Keratinocyte (primary cell): ENCODE results near the gene SMARCA2. TPM values are rescaled to one million over a fixed set of nuclear protein-coding genes. Genes with fewer than 3 reads are reported as not detected.

Experiments
- DNase-seq: peaks from one replicate; pipeline ENCODE4 v3.0.0-alpha.2; 2011; ENCODE audit warnings: low read depth, missing footprints, low spot score
- FAIRE-seq: peaks from 2 replicates; lab custom pipeline; 2011; peaks lifted over from hg19 to GRCh38; lab: Jason Lieb, UNC
- H2AFZ ChIP-seq: 2 replicates; pipeline ENCODE4 v1.6.0; 2012; ENCODE audit warnings: low read length, control low read depth, inconsistent platforms; ENCODE audit not compliant: control insufficient read depth
- H3K27ac ChIP-seq: 2 replicates; pipeline ENCODE4 v1.5.1; 2011; ENCODE audit warnings: low read length; ENCODE audit not compliant: control insufficient read depth, insufficient read depth
- H3K27me3 ChIP-seq: 3 replicates; pipeline ENCODE4 v1.6.0; 2011; ENCODE audit warnings: low read length; ENCODE audit not compliant: control insufficient read depth, insufficient read depth; ENCODE audit errors: extremely low read depth
- H3K36me3 ChIP-seq, 2 experiments: 2 replicates in 1 of 2; 3 replicates in 1 of 2; pipeline ENCODE4 v1.5.1; 2011; ENCODE audit warnings: low read length in 2 of 2, mild to moderate bottlenecking in 1 of 2; ENCODE audit not compliant: control insufficient read depth in 2 of 2, insufficient read depth in 2 of 2; ENCODE audit errors: extremely low read depth in 1 of 2
- H3K4me1 ChIP-seq: 3 replicates; pipeline ENCODE4 v1.5.1; 2011; ENCODE audit warnings: low read length; ENCODE audit not compliant: control insufficient read depth, insufficient read depth; ENCODE audit errors: extremely low read depth
- H3K4me2 ChIP-seq: 3 replicates; pipeline ENCODE4 v1.6.0; 2011; ENCODE audit warnings: low read depth, low read length; ENCODE audit not compliant: control insufficient read depth, insufficient read depth; ENCODE audit errors: extremely low read depth
- H3K4me3 ChIP-seq, 3 experiments: fragments of 200-600 bp in 1 of 3; sonication (generic) in 1 of 3; 2 replicates in 2 of 3; 3 replicates in 1 of 3; pipeline ENCODE4 v1.5.1; 2011 to 2016; ENCODE audit warnings: low read length in 3 of 3, mild to moderate bottlenecking in 3 of 3, control low read depth in 2 of 3, inconsistent platforms in 1 of 3, low read depth in 1 of 3, mixed read lengths in 1 of 3, mixed run types in 1 of 3, moderate library complexity in 1 of 3; ENCODE audit not compliant: control insufficient read depth in 2 of 3, insufficient read depth in 2 of 3; ENCODE audit errors: extremely low read depth in 1 of 3
- H3K79me2 ChIP-seq: 2 replicates; pipeline ENCODE4 v1.6.0; 2012; ENCODE audit warnings: low read length; ENCODE audit not compliant: control insufficient read depth, insufficient read depth
- H3K9ac ChIP-seq: 3 replicates; pipeline ENCODE4 v1.6.0; 2011; ENCODE audit warnings: low read length; ENCODE audit not compliant: control insufficient read depth, insufficient read depth; ENCODE audit errors: extremely low read depth
- H3K9me1 ChIP-seq: 3 replicates; pipeline ENCODE4 v1.6.0; 2011; ENCODE audit warnings: low read length; ENCODE audit not compliant: control insufficient read depth, insufficient read depth; ENCODE audit errors: extremely low read depth
- H3K9me3 ChIP-seq: 2 replicates; pipeline ENCODE4 v1.5.1; 2012; ENCODE audit warnings: low read depth, low read length; ENCODE audit not compliant: control insufficient read depth
- H4K20me1 ChIP-seq: 3 replicates; pipeline ENCODE4 v1.6.0; 2011; ENCODE audit warnings: low read length; ENCODE audit not compliant: control insufficient read depth, insufficient read depth; ENCODE audit errors: extremely low read depth
- CTCF ChIP-seq, 3 experiments: IDR thresholded peaks in 1 of 3; conservative IDR thresholded peaks in 1 of 3; optimal IDR thresholded peaks in 1 of 3; 2 replicates in 2 of 3; 3 replicates in 1 of 3; pipeline versions ENCODE3 to v1.5.1; 2011; ENCODE audit warnings: low read length in 3 of 3, mild to moderate bottlenecking in 3 of 3, moderate library complexity in 2 of 3, control low read depth in 1 of 3, inconsistent platforms in 1 of 3; ENCODE audit not compliant: insufficient read depth in 2 of 3; ENCODE audit errors: extremely low read depth in 1 of 3
- EZH2 ChIP-seq: IDR thresholded peaks from one replicate; pipeline ENCODE4 v1.6.1; 2012; ENCODE audit warnings: inconsistent platforms, mild to moderate bottlenecking, low read length, moderate library complexity
- dilution Hi-C: fragments of 300-500 bp; cut with MboI; formaldehyde crosslinking; loops from one replicate; pipeline ENCODE4 v1.7.0; 2020; ENCODE audit warnings: low sequenced_read_pairs; ENCODE audit not compliant: extremely low pct_ligation_motif_present
- polyA plus RNA-seq, 5 experiments: library from polyadenylated mRNA; depleted of rRNA in 3 of 5; stranded (reverse) in 3 of 5; stranded (forward) in 1 of 5; unstranded in 1 of 5; fragments of >200 nt; gene quantifications; 1 replicate in 1 of 5; 2 replicates in 3 of 5; 3 replicates in 1 of 5; pipeline versions ENCODE4 v1.2.1 to v1.2.3, GENCODE V29; 2011 to 2012; ENCODE audit warnings: missing spikeins in 2 of 5, low read depth in 1 of 5, low replicate concordance in 1 of 5

SMARCA2 gene
- polyA plus RNA-seq, 1 donor (not counting 4 experiments of a cell fraction or from before 2014, with no cell fraction given), result 39.0 TPM

GRCh38 chr9:2065704-2066103 lies 50.6 kb downstream of the SMARCA2 start:
- DNase-seq (no peak), FAIRE-seq (no peak)
- H4K20me1 ChIP-seq, result no peaks in the 10 kb centered on the region
- no peaks in the 10 kb centered on the region for H3K79me2 ChIP-seq
- no peak overlapping the region for H3K27ac ChIP-seq
- no peak overlapping the region for H3K9ac ChIP-seq
- H3K9me1 ChIP-seq, result no peaks in the 10 kb centered on the region
- H3K9me3 ChIP-seq, result no peaks in the 10 kb centered on the region
- dilution Hi-C loops, result no loop called here
- no peaks in the 10 kb centered on the region for H3K27me3 ChIP-seq
- no peak overlapping the region for H3K4me3 ChIP-seq
- H3K36me3 ChIP-seq, result no peaks in the 10 kb centered on the region
- H2AFZ ChIP-seq, result no peak overlapping the region
- no peaks in the 10 kb centered on the region for H3K4me1 ChIP-seq
- no peak for TF ChIP-seq CTCF (optimal IDR thresholded peaks at IDR 0.05 in 1 of 3, IDR thresholded peaks at IDR 0.05 in 1 of 3, conservative IDR thresholded peaks at IDR 0.05 in 1 of 3; ENCODE audit: extremely low read depth in 1 of 3, insufficient read depth in 2 of 3, low read length in 3 of 3)
- TF ChIP-seq EZH2, result no peak
- H3K4me2 ChIP-seq, result no peak overlapping the region

- no peaks in the 10 kb centered on the region for H3K79me2 ChIP-seq
- no peak overlapping the region for H2AFZ ChIP-seq
- no peaks in the 10 kb centered on the region for H4K20me1 ChIP-seq
- no peaks in the 10 kb centered on the region for H3K9me3 ChIP-seq
- FAIRE-seq, result peak; percentile 49
- no peaks in the 10 kb centered on the region for H3K36me3 ChIP-seq
- dilution Hi-C loops, result no loop called here
- TF ChIP-seq EZH2 (no peak), CTCF (optimal IDR thresholded peaks at IDR 0.05 in 1 of 3, IDR thresholded peaks at IDR 0.05 in 1 of 3, conservative IDR thresholded peaks at IDR 0.05 in 1 of 3; ENCODE audit: extremely low read depth in 1 of 3, insufficient read depth in 2 of 3, low read length in 3 of 3) (no peak)
- H3K4me3 ChIP-seq, result no peak overlapping the region
- no peaks in the 10 kb centered on the region for H3K27me3 ChIP-seq
- H3K4me2 ChIP-seq, result no peak overlapping the region
- H3K27ac ChIP-seq, result no peak overlapping the region
- no peaks in the 10 kb centered on the region for H3K4me1 ChIP-seq
- DNase-seq, result no peak
- H3K9me1 ChIP-seq, result no peaks in the 10 kb centered on the region
- H3K9ac ChIP-seq, result no peak overlapping the region
Observed at GRCh38 chr9:2066312-2067273, 51.4 kb downstream of the SMARCA2 start.
